Progenitor cell of endocrine pancreas (in vitro differentiated cells): ENCODE measurements around the gene MAPK11. TPM values are rescaled to one million over a fixed set of nuclear protein-coding genes. Genes with fewer than 3 reads are reported as not detected.

Experiments
- DNase-seq: peaks from one replicate; pipeline ENCODE4 v3.0.0; 2021; ENCODE audit warnings: low spot score; ENCODE audit not compliant: unreplicated experiment
- H3K27ac Mint-ChIP-seq: 2 replicates; pipeline ENCODE4 v1.8.0; 2021; ENCODE audit warnings: mild to moderate bottlenecking, moderate library complexity, mixed read lengths
- H3K27me3 Mint-ChIP-seq: 2 replicates; pipeline ENCODE4 v1.8.0; 2021; ENCODE audit warnings: mixed read lengths
- H3K36me3 Mint-ChIP-seq: 2 replicates; pipeline ENCODE4 v1.8.0; 2022; ENCODE audit warnings: mixed read lengths; ENCODE audit not compliant: insufficient read depth
- H3K4me1 Mint-ChIP-seq: 2 replicates; pipeline ENCODE4 v1.8.0; 2021; ENCODE audit warnings: low read depth, mixed read lengths
- H3K4me3 Mint-ChIP-seq: 2 replicates; pipeline ENCODE4 v1.8.0; 2021; ENCODE audit warnings: low read depth, mild to moderate bottlenecking, moderate library complexity, mixed read lengths
- H3K9me3 Mint-ChIP-seq: 2 replicates; pipeline ENCODE4 v1.8.0; 2021; ENCODE audit warnings: low read depth, mixed read lengths
- CTCF ChIP-seq: fragments of 200-600 bp; sonication (generic); IDR thresholded peaks from one replicate; pipeline ENCODE4 v1.5.0; 2021; ENCODE audit warnings: antibody characterized with exemption, mild to moderate bottlenecking; ENCODE audit not compliant: unreplicated experiment
- long read RNA-seq: library from polyadenylated mRNA; unstranded; transcript quantifications from one replicate; pipeline ENCODE4 v2.0.0, GENCODE V29; 2020
- total RNA-seq: library from RNA; stranded (reverse); gene quantifications from 2 replicates; pipeline ENCODE4 v1.2.1, GENCODE V29; 2021

Gene MAPK11
- total RNA-seq, result 2.3 and 2.7 TPM in 2 replicates
- long read RNA-seq, result 0 reads

GRCh38 chr22:50269970-50270665 is at the start of gene MAPK11:
Gene MAPK11 (minus strand): TSS chr22:50270380. CDS start chr22:50270292, 88 bp downstream.
- Mint-ChIP-seq H3K27me3 (peaks cover 35% of the 10 kb centered on the region), H3K36me3 (peaks cover 1% of the 10 kb centered on the region), H3K4me3 (peak within 1 kb of the TSS; percentile 21), H3K27ac (no peak within 1 kb of the TSS), H3K9me3 (no peaks in the 10 kb centered on the region), H3K4me1 (no peaks in the 10 kb centered on the region)
- TF ChIP-seq CTCF, result no peak
- no peak for DNase-seq

- no peaks in the 10 kb centered on the region for H3K4me1 Mint-ChIP-seq
- H3K36me3 Mint-ChIP-seq, result peaks cover 2% of the 10 kb centered on the region
- TF ChIP-seq CTCF, result no peak
- DNase-seq, result no peak
- no peaks in the 10 kb centered on the region for H3K9me3 Mint-ChIP-seq
- no peak overlapping the region for H3K27ac Mint-ChIP-seq
- H3K27me3 Mint-ChIP-seq, result peaks cover 3% of the 10 kb centered on the region
- no peak overlapping the region for H3K4me3 Mint-ChIP-seq
These were observed 49.3 kb upstream of the MAPK11 start for GRCh38 chr22:50319503-50319951.

- Mint-ChIP-seq H3K36me3 (peaks cover 4% of the 10 kb centered on the region), H3K4me1 (no peaks in the 10 kb centered on the region), H3K27ac (no peak overlapping the region), H3K9me3 (no peaks in the 10 kb centered on the region), H3K4me3 (no peak overlapping the region), H3K27me3 (peaks cover 3% of the 10 kb centered on the region)
- no peak for TF ChIP-seq CTCF
- DNase-seq, result no peak
These were observed 48.7 kb upstream of the MAPK11 start for GRCh38 chr22:50318698-50319411.

GRCh38 chr22:50318356-50318697 is 48.1 kb upstream of the MAPK11 start:
- H3K4me1 Mint-ChIP-seq, result no peaks in the 10 kb centered on the region

More at GRCh38 chr22:50318356-50318697, 48.1 kb upstream of the MAPK11 start:
- no peak overlapping the region for H3K4me3 Mint-ChIP-seq
- DNase-seq, result no peak
- H3K9me3 Mint-ChIP-seq, result no peaks in the 10 kb centered on the region
- H3K27ac Mint-ChIP-seq, result no peak overlapping the region
- H3K27me3 Mint-ChIP-seq, result peaks cover 3% of the 10 kb centered on the region
- peaks cover 4% of the 10 kb centered on the region for H3K36me3 Mint-ChIP-seq
- no peak for TF ChIP-seq CTCF
